Esophagus squamous epithelium (tissue), 5 donors: ENCODE measurements around the gene BET1L. TPM values are rescaled to one million over a fixed set of nuclear protein-coding genes. Genes with fewer than 3 reads are reported as not detected.
"Not testable (repeated sequence)": the region's sequence is repeated elsewhere in the genome, so short reads cannot be mapped to it uniquely, and the experiment has no call there.

ENCODE experiments used
- DNase-seq: peaks from one replicate; lab custom pipeline; 2025; lab: John Stamatoyannopoulos, UW
- H3K27ac ChIP-seq, 4 donors: fragments of 200-600 bp; sonication (generic); one replicate each; pipeline ENCODE4 v1.5.1; 2016 to 2019; ENCODE audit warnings: mild to moderate bottlenecking in 1 of 4
- H3K27me3 ChIP-seq, 4 donors: fragments of 200-600 bp; sonication (generic); 1 replicate in 3 of 4; 2 replicates in 1 of 4; pipeline versions ENCODE4 v1.5.1 to v1.6.0; 2017 to 2021; ENCODE audit warnings: antibody characterized with exemption in 1 of 4
- H3K36me3 ChIP-seq, 3 donors: fragments of 200-600 bp; sonication (generic); one replicate each; pipeline ENCODE4 v1.5.1; 2016 to 2019
- H3K4me1 ChIP-seq, 3 donors: fragments of 200-600 bp; sonication (generic); one replicate each; pipeline ENCODE4 v1.5.1; 2017 to 2019
- H3K4me3 ChIP-seq, 4 donors: fragments of 200-600 bp; sonication (generic); 1 replicate in 3 of 4; 2 replicates in 1 of 4; pipeline ENCODE4 v1.5.1; 2016 to 2019; ENCODE audit warnings: mild to moderate bottlenecking in 2 of 4, moderate library complexity in 1 of 4
- H3K9me3 ChIP-seq, 3 donors: fragments of 200-600 bp; sonication (generic); one replicate each; pipeline ENCODE4 v1.5.1; 2016 to 2019
- POLR2A ChIP-seq, 4 donors: fragments of 450-650 bp; IDR thresholded peaks; one replicate each; pipeline ENCODE4 v1.6.1; 2017; ENCODE audit warnings: antibody characterized with exemption in 4 of 4, mild to moderate bottlenecking in 4 of 4, moderate library complexity in 3 of 4
- WGBS, 2 donors: methylation state at CpG; one replicate each; pipeline ENCODE4 v1.1.5; 2018; 5-methylcytosine and 5-hydroxymethylcytosine counted together
- intact Hi-C: fragments of 100-400 bp; cut with DNase I; formaldehyde crosslinking; loops from one replicate; pipeline ENCODE4 v1.15.0; 2022
- total RNA-seq, 4 donors: library from RNA; depleted of rRNA; stranded (reverse); fragments of >200 nt; gene quantifications; one replicate each; pipeline ENCODE4 v1.1.0, GENCODE V29; 2016
- TF ChIP-seq, protein P1 (sequence below), 6 experiments: fragments of 450-650 bp in 4 of 6; fragments of 200-600 bp in 2 of 6; sonication (generic) in 2 of 6; IDR thresholded peaks; one replicate each; pipeline ENCODE4 v1.5.1; 2016 to 2019; ENCODE audit warnings: antibody characterized with exemption in 6 of 6, mild to moderate bottlenecking in 4 of 6, moderate library complexity in 4 of 6
- donor health status: DM: yes; HTN: yes; CAD: no.

Gene BET1L
- total RNA-seq, 4 donors from 2014 or later, result 16.3 to 24.8 (median 17.1) TPM

DNA sequence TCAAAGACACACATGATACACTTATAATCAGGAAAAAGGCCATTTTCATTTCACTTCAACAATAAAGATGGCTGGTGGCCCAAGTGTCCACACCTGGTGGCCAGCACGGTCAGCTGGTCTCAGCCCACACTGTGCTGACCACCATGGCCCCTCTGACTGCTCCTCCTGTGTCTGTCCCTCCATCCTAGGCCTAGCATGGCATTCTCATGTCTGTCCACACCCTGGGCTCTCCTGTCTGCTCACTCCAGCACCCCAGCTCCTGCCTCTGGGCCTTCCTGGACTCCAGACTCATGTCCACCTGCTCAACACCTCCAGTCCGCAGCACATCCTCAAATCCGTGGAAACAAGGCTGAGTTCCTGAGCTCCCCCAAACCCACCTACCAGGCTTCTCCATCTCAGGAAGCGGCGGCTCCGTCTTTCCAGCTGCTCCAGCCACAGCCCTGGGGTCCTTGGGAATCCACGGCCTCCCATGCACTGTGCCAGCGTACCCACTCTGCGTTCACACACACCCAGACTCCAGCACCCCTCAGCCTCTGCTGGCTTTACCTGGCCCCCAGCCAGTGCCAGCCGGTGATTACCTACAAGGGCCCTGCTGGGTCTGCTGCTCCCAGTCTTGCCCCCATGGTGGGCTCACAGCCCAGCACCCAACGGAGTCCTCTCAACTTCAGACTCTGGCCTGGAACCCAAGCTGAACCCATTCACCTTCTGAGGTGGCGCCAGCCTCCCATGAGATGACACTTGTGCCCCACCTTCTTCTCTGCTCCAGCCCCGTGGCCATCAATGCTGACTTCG is 15.0 kb upstream of the BET1L start:
- Histone ChIP-seq H3K27me3 (no peaks in the 10 kb centered on the region), H3K4me3 (no peak overlapping the region), H3K36me3 (peaks cover 0 to 51% (median 0%) of the 10 kb centered on the region in 3 donors), H3K4me1 (peaks cover 0 to 6% (median 2%) of the 10 kb centered on the region in 3 donors), H3K9me3 (no peaks in the 10 kb centered on the region), H3K27ac (peak overlapping the region in 3 of 4 donors; percentile 31 to 64 (median 63))
- no peak for DNase-seq
- 85 to 95% methylated on average over 7 to 12 of the region's 14 CpGs for WGBS, 2 donors
- intact Hi-C loops, result no loop called here
- TF ChIP-seq, protein P1, sequence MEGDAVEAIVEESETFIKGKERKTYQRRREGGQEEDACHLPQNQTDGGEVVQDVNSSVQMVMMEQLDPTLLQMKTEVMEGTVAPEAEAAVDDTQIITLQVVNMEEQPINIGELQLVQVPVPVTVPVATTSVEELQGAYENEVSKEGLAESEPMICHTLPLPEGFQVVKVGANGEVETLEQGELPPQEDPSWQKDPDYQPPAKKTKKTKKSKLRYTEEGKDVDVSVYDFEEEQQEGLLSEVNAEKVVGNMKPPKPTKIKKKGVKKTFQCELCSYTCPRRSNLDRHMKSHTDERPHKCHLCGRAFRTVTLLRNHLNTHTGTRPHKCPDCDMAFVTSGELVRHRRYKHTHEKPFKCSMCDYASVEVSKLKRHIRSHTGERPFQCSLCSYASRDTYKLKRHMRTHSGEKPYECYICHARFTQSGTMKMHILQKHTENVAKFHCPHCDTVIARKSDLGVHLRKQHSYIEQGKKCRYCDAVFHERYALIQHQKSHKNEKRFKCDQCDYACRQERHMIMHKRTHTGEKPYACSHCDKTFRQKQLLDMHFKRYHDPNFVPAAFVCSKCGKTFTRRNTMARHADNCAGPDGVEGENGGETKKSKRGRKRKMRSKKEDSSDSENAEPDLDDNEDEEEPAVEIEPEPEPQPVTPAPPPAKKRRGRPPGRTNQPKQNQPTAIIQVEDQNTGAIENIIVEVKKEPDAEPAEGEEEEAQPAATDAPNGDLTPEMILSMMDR (IDR thresholded peaks at IDR 0.05), result no peak
- TF ChIP-seq POLR2A (IDR thresholded peaks at IDR 0.05), result no peak

DNA sequence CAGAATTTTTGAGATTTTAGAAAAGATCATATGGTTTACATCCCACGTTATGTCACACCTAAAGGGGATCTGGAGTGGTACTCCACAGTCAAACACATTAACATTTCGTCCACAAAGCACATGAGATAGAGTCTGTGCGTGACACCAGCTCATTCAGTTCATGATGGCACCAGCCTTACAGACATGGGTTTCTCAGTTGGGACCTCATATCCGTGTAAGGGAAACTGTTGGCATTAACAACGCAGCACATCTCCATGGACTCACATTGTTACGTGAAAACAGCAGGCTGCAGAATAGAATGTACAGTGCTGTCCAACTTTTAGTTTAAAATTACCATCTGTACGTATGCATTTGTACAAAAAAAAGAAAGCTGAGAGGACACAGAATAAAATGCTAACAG is 14.3 kb upstream of the BET1L start:
- TF ChIP-seq, protein P1 (IDR thresholded peaks at IDR 0.05), result no peak
- H3K4me3 ChIP-seq, result no peak overlapping the region
- no peak for DNase-seq
- intact Hi-C loops, result no loop called here
- H3K4me1 ChIP-seq, result peaks cover 0 to 9% (median 3%) of the 10 kb centered on the region in 3 donors
- 80% methylated on average over 7 of the region's 7 CpGs for WGBS, 2 donors
- H3K27ac ChIP-seq, result peak overlapping the region in 1 of 4 donors; percentile 31
- no peaks in the 10 kb centered on the region for H3K27me3 ChIP-seq
- peaks cover 0 to 55% (median 0%) of the 10 kb centered on the region in 3 donors for H3K36me3 ChIP-seq
- no peaks in the 10 kb centered on the region for H3K9me3 ChIP-seq

DNA sequence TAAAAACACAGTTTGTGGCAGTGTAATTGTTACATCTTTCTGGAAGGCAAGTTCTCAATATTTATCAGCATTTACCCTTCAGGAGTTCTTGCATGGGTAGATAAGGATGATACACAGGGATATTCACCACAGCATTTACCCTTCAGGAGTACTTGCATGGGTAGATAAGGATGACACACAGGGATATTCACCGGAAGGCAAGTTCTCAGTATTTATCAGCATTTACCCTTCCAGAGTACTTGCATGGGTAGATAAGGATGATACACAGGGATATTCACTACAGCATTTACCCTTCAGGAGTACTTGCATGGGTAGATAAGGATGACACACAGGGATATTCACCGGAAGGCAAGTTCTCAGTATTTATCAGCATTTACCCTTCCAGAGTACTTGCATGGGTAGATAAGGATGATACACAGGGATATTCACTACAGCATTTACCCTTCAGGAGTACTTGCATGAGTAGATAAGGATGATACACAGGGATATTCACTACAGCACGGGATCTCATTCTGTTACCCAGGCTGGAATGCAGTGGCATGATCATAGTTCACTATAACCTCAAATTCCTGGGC is 13.5 kb upstream of the BET1L start:
- H3K9me3 ChIP-seq, intact Hi-C loops, DNase-seq, H3K27me3 ChIP-seq, H3K4me3 ChIP-seq, H3K4me1 ChIP-seq: not testable (repeated sequence)
- Histone ChIP-seq H3K27ac (peak overlapping the region in 1 of 4 donors; percentile 38), H3K36me3 (peaks cover under 1 to 57% (median under 1%) of the 10 kb centered on the region in 3 donors)
- WGBS, 2 donors, result 83 to 84% methylated on average over 1 to 3 of the region's 3 CpGs

DNA sequence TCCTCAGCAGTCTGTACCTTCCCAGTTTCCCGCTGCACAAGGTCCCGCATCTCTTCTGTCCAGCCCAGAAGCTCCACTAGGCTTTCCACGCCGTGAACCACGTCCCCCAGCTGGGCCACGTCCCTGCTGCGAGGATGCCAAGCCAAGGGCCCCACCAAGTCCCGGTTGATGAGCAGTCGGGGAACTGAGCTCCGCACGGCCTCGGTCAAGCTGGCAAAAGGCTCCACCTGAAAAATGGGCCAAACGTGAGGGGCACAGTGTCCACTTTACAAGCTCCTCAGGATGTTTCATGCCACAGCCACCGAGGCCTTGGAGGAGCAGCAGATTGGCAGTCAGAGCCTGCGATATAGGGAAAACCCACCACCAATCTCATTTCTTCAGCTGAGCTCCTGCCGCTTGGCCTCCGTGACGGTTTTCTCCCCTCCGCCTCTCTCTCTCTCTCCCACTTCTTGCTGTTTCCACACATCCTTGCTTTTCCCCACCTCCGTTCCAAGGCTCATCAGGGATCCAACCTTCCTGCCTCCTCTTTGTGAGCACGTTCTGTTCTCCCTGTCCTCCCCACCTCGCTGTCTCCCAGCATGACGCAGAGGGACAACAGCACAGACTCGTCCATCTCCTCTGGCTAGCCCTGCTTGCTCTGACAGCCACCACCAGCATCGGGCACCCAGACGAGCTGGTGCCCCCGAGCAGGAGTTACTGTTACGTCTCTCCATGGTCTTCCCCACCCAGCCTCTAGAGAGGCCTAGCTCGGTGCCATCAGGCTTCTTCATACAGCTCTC is 11.8 kb upstream of the BET1L start:
- Histone ChIP-seq H3K4me1 (peaks cover 0 to 9% (median 3%) of the 10 kb centered on the region in 3 donors), H3K9me3 (no peaks in the 10 kb centered on the region), H3K4me3 (no peak overlapping the region), H3K27ac (no peak overlapping the region), H3K27me3 (no peaks in the 10 kb centered on the region), H3K36me3 (peaks cover 14 to 71% (median 16%) of the 10 kb centered on the region in 3 donors)
- WGBS, 2 donors, result 87 to 88% methylated on average over 14 to 23 of the region's 29 CpGs
- intact Hi-C loops, result no loop called here
- no peak for DNase-seq
- TF ChIP-seq POLR2A (IDR thresholded peaks at IDR 0.05), result no peak
- TF ChIP-seq, protein P1 (IDR thresholded peaks at IDR 0.05), result no peak

DNA sequence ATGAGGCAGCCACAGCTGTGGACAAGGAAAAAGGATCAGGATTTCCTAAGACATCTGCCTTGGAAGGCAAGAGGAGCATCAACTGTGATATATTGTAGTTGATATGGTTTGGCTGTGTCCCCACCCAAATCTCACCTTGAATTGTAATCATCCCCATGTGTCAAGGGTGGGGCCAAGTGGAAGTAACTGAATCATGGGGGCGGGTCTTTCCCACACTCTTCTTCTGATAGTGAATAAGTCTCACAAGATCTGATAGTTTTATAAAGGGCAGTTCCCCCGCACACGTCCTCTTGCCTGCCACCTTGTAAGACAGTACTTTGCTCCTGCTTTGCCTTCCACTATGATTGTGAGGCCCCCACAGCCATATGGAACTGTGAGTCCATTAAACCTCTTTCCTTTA is 10.5 kb upstream of the BET1L start:
- DNase-seq, result no peak
- Histone ChIP-seq H3K4me1 (peaks cover 0 to 9% (median 3%) of the 10 kb centered on the region in 3 donors), H3K36me3 (peaks cover 23 to 71% (median 25%) of the 10 kb centered on the region in 3 donors), H3K9me3 (no peaks in the 10 kb centered on the region), H3K4me3 (no peak overlapping the region), H3K27ac (no peak overlapping the region), H3K27me3 (no peaks in the 10 kb centered on the region)
- intact Hi-C loops, result no loop called here
- WGBS, 2 donors, result 84 to 85% methylated on average over 3 of the region's 3 CpGs
- TF ChIP-seq POLR2A (IDR thresholded peaks at IDR 0.05), result no peak
- TF ChIP-seq, protein P1 (IDR thresholded peaks at IDR 0.05), result no peak
